Thyroid gland (tissue), 4 donors: ENCODE data around the gene ATAD3A.

ENCODE experiments used
- CTCF ChIP-seq, 6 experiments: fragments of 200-600 bp in 3 of 6; fragments of 450-650 bp in 3 of 6; sonication (generic) in 3 of 6; IDR thresholded peaks; one replicate each; pipeline ENCODE4 v1.5.1; 2016 to 2019; ENCODE audit warnings: antibody characterized with exemption in 6 of 6, mild to moderate bottlenecking in 2 of 6, inconsistent platforms in 1 of 6, moderate library complexity in 1 of 6
- POLR2A ChIP-seq, 2 donors: fragments of 450-650 bp; IDR thresholded peaks; one replicate each; pipeline ENCODE4 v1.6.1; 2017; ENCODE audit warnings: antibody characterized with exemption in 2 of 2, mild to moderate bottlenecking in 2 of 2, moderate library complexity in 1 of 2

- TF ChIP-seq CTCF (IDR thresholded peaks at IDR 0.05) (no peak), POLR2A (IDR thresholded peaks at IDR 0.05) (no peak)
These were observed 46.6 kb downstream of the ATAD3A start for GRCh38 chr1:1558591-1558990.
